Central memory CD8-positive, alpha-beta T cell (primary cell): ENCODE data around the gene M1AP.
A peak's percentile ranks its signal among the peaks of the same experiment; 100 is the strongest.

Experiments used
- ATAC-seq: fragments of 150-1000 bp; cut with Tn5 transposase; replicated peaks from 2 replicates; pipeline ENCODE4 v1.10.0; 2022; ENCODE audit warnings: mild to moderate bottlenecking, moderate FRiP score, moderate number of reproducible peaks; ENCODE audit not compliant: poor library complexity, severe bottlenecking; ENCODE audit errors: extremely low read depth
- DNase-seq, 2 donors: peaks; one replicate each; pipeline ENCODE4 v3.0.0; 2021; ENCODE audit warnings: low spot score in 2 of 2
- H3K27ac Mint-ChIP-seq: one replicate; pipeline ENCODE4 v1.8.0; 2022; ENCODE audit warnings: low read depth, mild to moderate bottlenecking, moderate library complexity, mixed read lengths
- H3K27me3 Mint-ChIP-seq: one replicate; pipeline ENCODE4 v1.8.0; 2022; ENCODE audit warnings: mixed read lengths
- H3K36me3 Mint-ChIP-seq: one replicate; pipeline ENCODE4 v1.8.0; 2022; ENCODE audit warnings: mild to moderate bottlenecking, moderate library complexity, mixed read lengths; ENCODE audit not compliant: insufficient read depth
- H3K4me1 Mint-ChIP-seq: one replicate; pipeline ENCODE4 v1.8.0; 2022; ENCODE audit warnings: mixed read lengths
- H3K4me3 Mint-ChIP-seq: one replicate; pipeline ENCODE4 v1.8.0; 2022; ENCODE audit warnings: mild to moderate bottlenecking, moderate library complexity, mixed read lengths
- H3K9me3 Mint-ChIP-seq: one replicate; pipeline ENCODE4 v1.8.0; 2022; ENCODE audit warnings: mixed read lengths

The M1AP gene

DNA sequence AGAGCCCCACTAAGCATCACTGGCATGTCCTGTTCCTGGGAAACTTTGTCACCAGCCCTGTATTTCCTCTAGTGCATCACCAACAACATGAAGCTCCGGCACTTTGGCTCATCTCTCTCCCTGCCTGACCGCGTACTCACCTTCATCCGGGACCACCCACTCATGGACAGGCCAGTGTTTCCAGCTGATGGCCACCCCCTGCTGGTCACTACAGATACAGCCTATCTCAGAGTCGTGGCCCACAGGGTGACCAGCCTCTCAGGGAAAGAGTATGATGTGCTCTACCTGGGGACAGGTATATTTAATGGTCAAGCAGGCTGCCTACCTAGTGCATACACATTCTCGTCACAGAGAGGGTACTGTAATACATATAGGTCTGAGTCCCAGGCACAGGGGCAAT, 27.0 kb upstream of the M1AP start:
- H3K4me3 Mint-ChIP-seq, result no peak overlapping the region
- H3K4me1 Mint-ChIP-seq, result peaks cover 6% of the 10 kb centered on the region
- no peaks in the 10 kb centered on the region for H3K9me3 Mint-ChIP-seq
- no peaks in the 10 kb centered on the region for H3K27me3 Mint-ChIP-seq
- ATAC-seq (no peak), DNase-seq (no peak)
- peaks cover 27% of the 10 kb centered on the region for H3K36me3 Mint-ChIP-seq
- H3K27ac Mint-ChIP-seq, result no peak overlapping the region

DNA sequence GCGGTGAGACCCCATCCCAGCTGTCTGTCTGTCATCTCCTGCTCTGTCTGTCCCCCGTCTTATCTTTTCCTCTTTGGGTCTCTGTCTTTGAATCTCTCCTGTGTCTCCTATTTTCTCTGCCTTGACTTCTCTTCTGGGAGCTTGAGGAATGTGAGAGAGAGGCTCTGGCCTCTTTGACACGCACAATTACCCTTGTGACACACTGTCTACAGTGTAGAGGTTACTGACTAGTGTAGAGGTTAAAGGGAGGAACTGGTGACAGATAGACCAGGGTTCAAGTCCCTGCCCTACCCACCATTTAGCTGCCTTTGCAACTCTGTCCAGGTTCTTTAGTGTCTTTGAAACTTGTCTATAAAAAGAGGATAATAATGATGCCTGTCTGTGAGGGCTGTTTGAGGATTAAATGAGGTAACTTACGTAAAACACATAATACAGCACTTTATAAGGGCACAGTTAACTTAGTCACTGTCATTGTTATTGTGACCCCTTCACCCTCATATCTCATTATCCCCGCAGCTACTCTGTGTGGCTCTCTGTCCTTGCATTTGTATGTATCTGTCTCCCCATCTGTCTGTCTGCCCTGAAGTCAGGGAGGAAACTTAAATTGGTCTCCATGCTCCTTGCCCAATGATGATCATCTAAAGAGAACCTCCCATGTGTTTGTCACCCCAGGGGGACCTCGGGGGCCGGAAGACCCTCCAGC, 25.8 kb upstream of the M1AP start:
- no peak for ATAC-seq

DNA sequence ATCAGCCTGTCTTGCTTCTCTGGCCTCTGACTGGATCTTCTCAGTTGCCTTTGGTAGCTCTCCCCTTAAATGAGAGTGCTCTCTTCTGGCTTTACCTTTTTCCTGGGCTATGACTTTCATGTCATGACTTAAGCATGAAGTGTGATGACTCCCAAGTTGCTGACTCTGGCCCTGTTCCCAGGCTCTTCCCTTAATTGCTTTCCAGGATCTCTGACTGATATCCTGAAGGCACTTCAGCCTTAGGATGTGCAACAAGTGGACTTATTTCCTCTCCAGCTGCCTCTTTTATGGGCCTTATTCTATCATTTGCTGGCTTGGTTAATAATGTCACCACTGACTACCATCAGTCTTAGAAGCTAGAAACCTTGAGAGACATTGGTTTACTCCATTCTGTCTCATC, 23.3 kb upstream of the M1AP start:
- ATAC-seq (no peak), DNase-seq (no peak)
- Mint-ChIP-seq H3K9me3 (no peaks in the 10 kb centered on the region), H3K4me3 (no peak overlapping the region), H3K27ac (no peak overlapping the region), H3K36me3 (peaks cover 19% of the 10 kb centered on the region), H3K4me1 (peaks cover 6% of the 10 kb centered on the region), H3K27me3 (no peaks in the 10 kb centered on the region)

More for the DNA sequence above, 25.8 kb upstream of the M1AP start:
- peaks cover 27% of the 10 kb centered on the region for H3K36me3 Mint-ChIP-seq
- H3K27me3 Mint-ChIP-seq, result no peaks in the 10 kb centered on the region
- H3K4me3 Mint-ChIP-seq, result no peak overlapping the region
- no peaks in the 10 kb centered on the region for H3K9me3 Mint-ChIP-seq
- peaks cover 6% of the 10 kb centered on the region for H3K4me1 Mint-ChIP-seq
- no peak overlapping the region for H3K27ac Mint-ChIP-seq
- DNase-seq, result no peak

DNA sequence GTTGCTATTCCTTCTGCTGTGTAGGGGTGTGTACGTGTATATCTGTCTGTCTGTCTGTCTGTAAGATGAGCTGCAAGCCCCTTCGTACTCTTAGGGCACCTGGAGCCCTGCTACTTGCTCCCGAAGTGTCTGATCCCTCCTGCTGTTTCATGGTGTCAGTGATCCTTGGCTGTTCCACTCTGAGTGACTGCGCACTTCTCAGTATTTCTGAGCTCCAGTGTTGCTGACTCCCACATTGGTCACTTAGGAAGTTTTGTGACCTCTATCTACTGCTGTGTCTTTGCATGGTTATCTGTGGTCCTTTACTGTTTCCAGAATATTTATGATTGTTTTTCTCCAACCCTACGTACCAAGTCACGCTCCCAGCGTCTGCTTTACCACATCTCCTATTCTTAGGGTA, 22.1 kb upstream of the M1AP start:
- peaks cover 6% of the 10 kb centered on the region for H3K4me1 Mint-ChIP-seq
- H3K9me3 Mint-ChIP-seq, result no peaks in the 10 kb centered on the region
- DNase-seq, result no peak
- no peak overlapping the region for H3K4me3 Mint-ChIP-seq
- no peaks in the 10 kb centered on the region for H3K27me3 Mint-ChIP-seq
- peaks cover 11% of the 10 kb centered on the region for H3K36me3 Mint-ChIP-seq
- ATAC-seq, result no peak
- no peak overlapping the region for H3K27ac Mint-ChIP-seq

DNA sequence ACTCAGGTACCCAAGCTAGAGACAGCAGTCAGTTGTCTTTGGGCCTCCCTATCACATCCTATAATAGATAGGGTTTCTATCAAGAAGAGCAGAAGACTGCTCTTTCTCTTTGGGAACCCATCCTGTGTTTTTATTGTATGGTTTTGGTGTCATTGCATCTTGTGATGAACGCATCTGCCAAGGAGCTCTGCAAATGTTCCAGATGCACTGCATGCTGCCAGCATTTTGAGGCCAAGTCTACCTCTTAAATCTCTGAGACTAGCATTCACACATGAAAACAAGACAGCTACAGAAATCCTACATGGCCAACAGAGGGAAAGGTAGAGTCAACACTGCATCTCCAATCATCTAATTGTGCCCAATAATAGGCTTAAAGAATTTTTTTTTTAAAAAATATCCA, 20.0 kb upstream of the M1AP start:
- Mint-ChIP-seq H3K4me1 (peaks cover 6% of the 10 kb centered on the region), H3K4me3 (no peak overlapping the region), H3K36me3 (peaks cover 6% of the 10 kb centered on the region), H3K27ac (no peak overlapping the region), H3K9me3 (no peaks in the 10 kb centered on the region), H3K27me3 (no peaks in the 10 kb centered on the region)
- DNase-seq (no peak), ATAC-seq (no peak)

DNA sequence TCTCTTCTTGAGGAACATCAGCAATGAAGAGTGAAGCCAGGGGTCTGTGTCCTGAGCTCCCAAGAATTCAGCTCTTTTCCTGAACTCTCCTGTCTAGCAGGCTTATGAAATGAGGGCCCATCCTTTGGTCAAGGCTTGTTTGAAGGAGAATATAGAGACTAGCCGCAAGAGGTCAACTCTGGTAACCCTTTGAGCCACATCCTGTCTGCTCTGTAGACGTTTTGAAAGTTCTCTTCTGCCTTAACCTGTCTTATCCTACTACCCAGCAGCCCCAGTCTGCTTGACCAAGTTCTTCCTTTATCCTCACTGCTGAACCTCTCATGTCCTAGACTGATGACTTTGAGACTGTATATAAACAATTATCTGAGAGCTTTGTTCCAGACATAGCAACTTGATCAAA, 11.3 kb upstream of the M1AP start:
- Mint-ChIP-seq H3K4me3 (no peak overlapping the region), H3K4me1 (peaks cover 13% of the 10 kb centered on the region), H3K36me3 (peaks cover 2% of the 10 kb centered on the region), H3K27ac (no peak overlapping the region), H3K9me3 (no peaks in the 10 kb centered on the region), H3K27me3 (no peaks in the 10 kb centered on the region)
- DNase-seq (no peak), ATAC-seq (no peak)

DNA sequence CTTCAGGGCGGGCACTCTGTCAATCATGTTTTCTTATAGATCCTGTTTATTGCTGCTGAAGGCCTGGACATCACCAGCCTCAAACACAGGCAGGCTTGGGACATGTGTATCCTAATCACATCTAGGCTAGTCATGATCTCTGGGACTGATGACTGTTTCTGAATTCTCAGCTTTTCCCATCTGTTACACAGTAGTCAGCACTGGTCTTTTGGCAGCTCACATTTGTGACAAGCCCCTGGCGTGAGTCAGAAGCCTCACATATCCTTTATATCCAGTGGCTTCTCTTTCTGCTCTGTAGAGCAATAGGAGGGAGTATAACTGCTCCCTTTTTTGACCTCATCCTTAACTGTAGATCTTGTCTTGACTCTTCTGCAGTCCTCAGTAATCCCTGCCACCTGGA, 10.4 kb upstream of the M1AP start:
- H3K27me3 Mint-ChIP-seq, result no peaks in the 10 kb centered on the region
- H3K36me3 Mint-ChIP-seq, result peaks cover 7% of the 10 kb centered on the region
- ATAC-seq, result no peak
- DNase-seq, result no peak
- peaks cover 13% of the 10 kb centered on the region for H3K4me1 Mint-ChIP-seq
- no peak overlapping the region for H3K27ac Mint-ChIP-seq
- no peak overlapping the region for H3K4me3 Mint-ChIP-seq
- H3K9me3 Mint-ChIP-seq, result no peaks in the 10 kb centered on the region

DNA sequence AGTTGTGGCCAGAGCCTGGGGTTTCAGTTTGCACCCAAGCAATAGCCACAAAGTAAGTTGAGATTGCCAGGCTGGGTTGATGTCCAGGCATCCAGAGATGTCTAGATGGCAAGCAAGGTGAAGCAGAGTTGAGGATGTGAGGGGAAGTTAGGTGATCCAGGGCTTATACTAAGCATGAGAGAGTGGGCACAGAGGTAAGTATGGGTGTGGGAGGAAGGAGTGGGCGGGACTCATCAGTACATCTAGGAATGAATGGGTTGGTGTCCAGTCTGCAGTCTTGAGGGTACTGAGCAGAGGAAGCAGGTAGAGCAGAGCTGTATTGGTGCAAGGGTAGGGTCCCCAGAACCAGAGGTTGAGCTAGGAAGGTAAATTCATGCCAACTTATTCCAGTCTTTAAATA, 7.4 kb upstream of the M1AP start:
- no peaks in the 10 kb centered on the region for H3K27me3 Mint-ChIP-seq
- H3K36me3 Mint-ChIP-seq, result peaks cover 8% of the 10 kb centered on the region
- ATAC-seq (no peak), DNase-seq (no peak)
- H3K9me3 Mint-ChIP-seq, result no peaks in the 10 kb centered on the region
- peak overlapping the region; percentile 83 for H3K4me3 Mint-ChIP-seq
- H3K4me1 Mint-ChIP-seq, result peaks cover 13% of the 10 kb centered on the region
- H3K27ac Mint-ChIP-seq, result no peak overlapping the region

DNA sequence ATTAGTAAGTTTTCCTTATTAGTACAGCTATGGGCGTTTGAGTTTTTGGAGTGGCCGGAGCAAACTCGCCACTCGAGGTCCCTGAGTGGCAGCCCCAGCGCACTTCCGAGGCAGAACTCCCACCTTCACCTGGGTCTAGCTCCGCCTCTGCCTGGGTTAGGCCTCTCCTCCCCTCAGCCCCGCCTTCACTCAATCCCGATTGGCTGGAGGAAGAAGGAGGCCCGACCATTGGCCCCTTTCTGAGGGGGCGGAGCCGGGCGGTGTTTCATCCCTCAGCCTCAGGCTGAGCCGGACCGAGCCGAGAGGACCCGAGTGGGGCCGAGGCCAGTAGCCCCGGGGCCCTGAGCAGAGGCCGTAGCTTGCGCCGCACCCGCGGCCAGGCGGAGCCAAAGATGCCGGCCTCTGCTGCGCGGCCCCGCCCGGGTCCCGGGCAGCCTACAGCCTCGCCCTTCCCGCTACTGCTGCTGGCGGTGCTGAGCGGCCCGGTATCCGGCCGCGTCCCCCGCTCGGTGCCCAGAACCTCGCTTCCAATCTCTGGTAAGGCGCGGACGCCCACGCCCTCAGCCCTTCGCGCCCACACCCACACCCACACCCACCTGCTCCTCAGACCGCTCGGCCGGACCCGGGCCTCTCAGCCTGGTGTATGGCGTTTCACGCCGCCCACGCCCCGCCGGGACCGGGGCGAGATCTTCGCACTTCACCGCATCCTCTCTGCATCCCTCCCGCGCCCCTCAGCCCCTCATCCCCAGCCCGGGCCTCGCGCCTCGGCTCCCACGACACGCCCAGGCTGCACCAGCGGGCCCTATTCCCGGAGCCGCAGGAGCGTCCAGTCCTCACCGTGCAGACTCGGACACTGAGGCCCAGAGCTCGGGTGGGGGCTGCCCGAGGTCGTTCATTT, 6.1 kb upstream of the M1AP start, which contains the start of gene SEMA4F:
SEMA4F (plus strand) TSS at position 263 of the 898 bp plus-strand sequence; CDS start at position 393, 130 bp downstream.
- Mint-ChIP-seq H3K27ac (peak within 1 kb of the TSS; percentile 63), H3K4me1 (peaks cover 13% of the 10 kb centered on the region), H3K4me3 (peak within 1 kb of the TSS; percentile 83), H3K9me3 (no peaks in the 10 kb centered on the region), H3K36me3 (peaks cover 8% of the 10 kb centered on the region), H3K27me3 (peaks cover 4% of the 10 kb centered on the region)
- peak; percentile 99 for ATAC-seq
- DNase-seq, result peak; percentile 85 to 87

DNA sequence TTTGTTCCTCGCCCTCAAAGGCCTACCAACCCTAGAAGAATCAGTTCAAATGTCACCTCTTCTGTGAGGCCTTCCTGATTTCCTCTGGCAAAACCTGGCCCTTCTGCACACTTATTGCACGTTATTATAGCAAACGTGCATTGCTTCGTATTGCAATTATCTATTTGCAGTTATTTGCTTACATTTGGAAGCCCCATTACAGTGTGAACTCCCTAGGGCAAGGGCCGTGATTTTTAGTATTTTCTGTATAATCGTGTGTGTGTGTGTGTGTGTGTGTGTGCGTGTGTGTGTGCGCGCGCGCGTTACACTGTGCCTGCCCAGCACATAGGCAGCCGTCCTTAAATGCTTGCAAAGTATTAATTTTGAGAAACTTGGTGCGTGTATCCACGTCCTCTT, 5.5 kb upstream of the M1AP start:
- Mint-ChIP-seq H3K4me3 (peak overlapping the region; percentile 83), H3K4me1 (peaks cover 13% of the 10 kb centered on the region), H3K27ac (no peak overlapping the region), H3K27me3 (peaks cover 10% of the 10 kb centered on the region), H3K9me3 (no peaks in the 10 kb centered on the region), H3K36me3 (peaks cover 8% of the 10 kb centered on the region)
- ATAC-seq (peak; percentile 52), DNase-seq (no peak)

DNA sequence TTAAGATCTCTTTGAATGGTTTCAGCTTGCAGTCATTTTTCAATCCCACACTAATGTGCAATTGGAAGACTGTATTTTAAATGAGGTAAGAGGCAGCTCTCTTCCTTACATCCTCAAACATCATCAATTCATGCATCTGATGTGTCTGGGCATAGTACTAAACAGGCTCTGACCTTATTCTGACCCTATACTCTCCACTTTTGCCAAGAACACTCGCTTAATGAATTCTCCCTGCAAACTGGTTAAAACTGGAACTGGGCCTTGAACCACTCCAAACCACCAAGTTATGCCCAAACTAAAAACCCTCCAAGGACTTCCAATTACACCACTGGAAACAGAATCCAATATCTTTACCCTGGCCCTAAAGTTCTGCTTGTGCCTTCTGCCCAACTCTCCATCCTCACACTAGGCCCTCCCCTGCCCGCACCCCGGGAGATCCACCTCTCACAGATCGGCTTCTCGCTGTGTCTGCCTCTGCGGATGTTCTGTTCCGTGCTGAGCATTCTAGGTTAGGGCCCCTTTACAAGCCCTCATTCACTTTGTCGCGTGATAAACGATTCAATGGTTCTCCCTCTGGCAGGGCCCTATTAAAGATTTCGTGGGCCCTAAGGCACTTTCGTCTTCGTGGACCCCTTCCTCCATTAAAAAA, 1.2 kb downstream of the M1AP start:
- peaks cover 35% of the 10 kb centered on the region for H3K27me3 Mint-ChIP-seq
- H3K4me1 Mint-ChIP-seq, result no peaks in the 10 kb centered on the region
- no peaks in the 10 kb centered on the region for H3K9me3 Mint-ChIP-seq
- H3K27ac Mint-ChIP-seq, result no peak overlapping the region
- no peaks in the 10 kb centered on the region for H3K36me3 Mint-ChIP-seq
- H3K4me3 Mint-ChIP-seq, result no peak overlapping the region
- DNase-seq, result no peak
- ATAC-seq, result no peak

DNA sequence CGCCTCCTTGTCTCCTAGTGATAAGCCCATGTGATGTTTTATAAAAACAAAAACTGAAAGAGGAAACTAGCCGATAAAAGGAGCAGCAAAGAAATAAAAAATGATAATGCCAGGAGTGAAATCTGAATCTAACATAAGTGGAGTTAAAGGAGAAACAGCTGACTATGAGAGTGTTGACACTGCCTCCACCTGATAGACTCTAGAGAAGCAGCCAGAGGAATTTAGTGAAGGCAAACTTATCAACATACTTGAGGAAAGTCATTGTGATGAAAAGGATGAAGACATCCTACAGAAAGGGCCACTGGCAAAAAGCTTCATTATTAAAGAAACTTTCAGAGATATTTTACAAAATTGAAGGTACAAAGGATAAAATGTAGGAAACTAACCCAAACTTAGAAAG, 1.9 kb downstream of the M1AP start:
- peaks cover 39% of the 10 kb centered on the region for H3K27me3 Mint-ChIP-seq
- ATAC-seq, result no peak
- no peaks in the 10 kb centered on the region for H3K9me3 Mint-ChIP-seq

More for the DNA sequence above, 1.9 kb downstream of the M1AP start:
- no peak for DNase-seq
- Mint-ChIP-seq H3K36me3 (no peaks in the 10 kb centered on the region), H3K4me1 (no peaks in the 10 kb centered on the region), H3K27ac (no peak overlapping the region), H3K4me3 (no peak overlapping the region)
